H1 (cell line): ENCODE results near the gene YIPF5. TPM values are rescaled to one million over a fixed set of nuclear protein-coding genes. Genes with fewer than 3 reads are reported as not detected.

Experiments used
- CTCF ChIA-PET: fragments of 300-600 bp; sonication (Branson Sonifier 250); formaldehyde crosslinking; loops from one replicate; lab custom pipeline; 2021; ENCODE audit not compliant: partially characterized antibody; lab: Charles Lee
- POLR2A ChIA-PET: fragments of 300-600 bp; sonication (Branson Sonifier 250); formaldehyde crosslinking; loops from one replicate; lab custom pipeline; 2021; ENCODE audit warnings: inconsistent platforms; ENCODE audit not compliant: partially characterized antibody; lab: Charles Lee
- DNase-seq, 2 experiments: peaks; one replicate each; pipeline versions ENCODE4 v3.0.0 to v3.0.0-alpha.2; 2010 to 2022; ENCODE audit warnings: low spot score in 2 of 2, low read depth in 1 of 2, mixed read lengths in 1 of 2
- FAIRE-seq: peaks from 2 replicates; lab custom pipeline; 2011; peaks lifted over from hg19 to GRCh38; lab: Jason Lieb, UNC
- H2AFZ ChIP-seq: 2 replicates; pipeline ENCODE4 v1.8.1; 2012; ENCODE audit warnings: low read length, inconsistent platforms
- H2AK5ac ChIP-seq: 2 replicates; pipeline ENCODE4 v1.6.1; 2013; ENCODE audit warnings: low read depth, low read length
- H2BK120ac ChIP-seq: replicated peaks from 2 replicates; pipeline ENCODE3; 2013; ENCODE audit warnings: low read depth, low read length, inconsistent platforms
- H2BK12ac ChIP-seq: 2 replicates; pipeline ENCODE4 v1.6.1; 2013; ENCODE audit warnings: low read depth, low read length
- H2BK15ac ChIP-seq: 2 replicates; pipeline ENCODE4 v1.6.1; 2013; ENCODE audit warnings: low read length
- H2BK20ac ChIP-seq: 2 replicates; pipeline ENCODE4 v1.6.1; 2013; ENCODE audit warnings: low read length
- H2BK5ac ChIP-seq: 2 replicates; pipeline ENCODE4 v1.6.1; 2013; ENCODE audit warnings: low read depth, low read length
- H3K14ac ChIP-seq: 2 replicates; pipeline ENCODE4 v1.6.1; 2013; ENCODE audit warnings: inconsistent platforms; ENCODE audit not compliant: insufficient read length
- H3K18ac ChIP-seq: 2 replicates; pipeline ENCODE4 v1.6.1; 2013; ENCODE audit warnings: low read length; ENCODE audit errors: extremely low read depth
- H3K23ac ChIP-seq: 2 replicates; pipeline ENCODE4 v1.6.1; 2013; ENCODE audit warnings: inconsistent platforms; ENCODE audit not compliant: insufficient read length
- H3K23me2 ChIP-seq: 2 replicates; pipeline ENCODE4 v1.6.1; 2013; ENCODE audit warnings: low read depth, low read length
- H3K27ac ChIP-seq: 2 replicates; pipeline ENCODE4 v1.6.1; 2011; ENCODE audit warnings: low read depth, low read length, inconsistent platforms
- H3K27me3 ChIP-seq, 4 experiments: replicated peaks in 1 of 4; 1 replicate in 1 of 4; 2 replicates in 3 of 4; pipeline versions ENCODE4 v1.6.1 to v1.8.1; 2011 to 2013; ENCODE audit warnings: low read length in 3 of 4, mild to moderate bottlenecking in 3 of 4, inconsistent platforms in 2 of 4, mixed read lengths in 2 of 4, moderate library complexity in 1 of 4; ENCODE audit not compliant: control insufficient read depth in 3 of 4, insufficient read depth in 3 of 4; ENCODE audit errors: extremely low read depth in 1 of 4
- H3K36me3 ChIP-seq, 4 experiments: 2 replicates each; pipeline versions ENCODE4 v1.6.1 to v1.8.1; 2011 to 2013; ENCODE audit warnings: mild to moderate bottlenecking in 4 of 4, low read length in 3 of 4, moderate library complexity in 2 of 4, control low read depth in 1 of 4, inconsistent platforms in 1 of 4; ENCODE audit not compliant: insufficient read depth in 4 of 4, control insufficient read depth in 2 of 4
- H3K4ac ChIP-seq: replicated peaks from 2 replicates; pipeline ENCODE3; 2013; ENCODE audit warnings: low read length, low read depth, mixed read lengths, inconsistent platforms; ENCODE audit not compliant: insufficient read length
- H3K4me1 ChIP-seq, 4 experiments: replicated peaks in 1 of 4; 1 replicate in 1 of 4; 2 replicates in 3 of 4; pipeline versions ENCODE4 v1.6.1 to v1.8.1; 2011 to 2013; ENCODE audit warnings: low read length in 3 of 4, inconsistent platforms in 2 of 4, mixed read lengths in 1 of 4; ENCODE audit not compliant: insufficient read depth in 4 of 4, control insufficient read depth in 3 of 4
- H3K4me2 ChIP-seq, 2 experiments: 2 replicates each; pipeline versions ENCODE4 v1.6.1 to v1.8.1; 2011 to 2013; ENCODE audit warnings: low read depth in 2 of 2, low read length in 2 of 2, control low read depth in 1 of 2, inconsistent platforms in 1 of 2, mild to moderate bottlenecking in 1 of 2; ENCODE audit not compliant: insufficient read depth in 1 of 2
- H3K4me3 ChIP-seq, 4 experiments: fragments of 200-600, 300-600 bp in 1 of 4; sonication (generic), shearing (Covaris generic), sonication (Bioruptor Twin) in 1 of 4; 2 replicates each; pipeline versions ENCODE4 v1.5.1 to v1.8.1; 2011 to 2016; ENCODE audit warnings: low read length in 4 of 4, low read depth in 3 of 4, control low read depth in 2 of 4, inconsistent platforms in 2 of 4, mild to moderate bottlenecking in 2 of 4, mixed read lengths in 1 of 4, moderate library complexity in 1 of 4; ENCODE audit not compliant: insufficient read depth in 2 of 4; ENCODE audit errors: extremely low read depth in 1 of 4
- H3K56ac ChIP-seq: replicated peaks from 2 replicates; pipeline ENCODE3; 2013; ENCODE audit warnings: low read depth, mild to moderate bottlenecking, mixed read lengths, low read length, inconsistent platforms; ENCODE audit not compliant: insufficient read length
- H3K79me1 ChIP-seq: 2 replicates; pipeline ENCODE4 v1.6.1; 2013; ENCODE audit warnings: low read depth, low read length, control low read depth
- H3K79me2 ChIP-seq, 2 experiments: 2 replicates each; pipeline versions ENCODE4 v1.6.1 to v1.8.1; 2012 to 2013; ENCODE audit warnings: low read length in 2 of 2, mild to moderate bottlenecking in 2 of 2, inconsistent platforms in 1 of 2; ENCODE audit not compliant: insufficient read depth in 2 of 2, control insufficient read depth in 1 of 2
- H3K9ac ChIP-seq, 4 experiments: replicated peaks in 1 of 4; 1 replicate in 1 of 4; 2 replicates in 3 of 4; pipeline versions ENCODE4 v1.6.1 to v1.8.1; 2011 to 2013; ENCODE audit warnings: low read depth in 3 of 4, low read length in 3 of 4, control low read depth in 2 of 4, mild to moderate bottlenecking in 2 of 4, moderate library complexity in 2 of 4, inconsistent platforms in 1 of 4; ENCODE audit errors: extremely low read depth in 1 of 4
- H3K9me3 ChIP-seq, 2 experiments: 2 replicates each; pipeline versions ENCODE4 v1.6.1 to v1.8.1; 2012 to 2013; ENCODE audit warnings: mild to moderate bottlenecking in 2 of 2, moderate library complexity in 2 of 2, control low read depth in 1 of 2, inconsistent platforms in 1 of 2, low read depth in 1 of 2, low read length in 1 of 2, mixed read lengths in 1 of 2; ENCODE audit not compliant: insufficient read depth in 2 of 2
- H4K20me1 ChIP-seq, 2 experiments: replicated peaks in 1 of 2; 2 replicates each; pipeline versions ENCODE3 to v1.8.1; 2011 to 2013; ENCODE audit warnings: inconsistent platforms in 2 of 2, low read length in 2 of 2, mild to moderate bottlenecking in 1 of 2; ENCODE audit not compliant: insufficient read depth in 2 of 2, control insufficient read depth in 1 of 2
- H4K5ac ChIP-seq: 2 replicates; pipeline ENCODE4 v1.6.1; 2013; ENCODE audit warnings: low read length, low read depth, mixed read lengths, inconsistent platforms; ENCODE audit not compliant: insufficient read length
- H4K8ac ChIP-seq: 2 replicates; pipeline ENCODE4 v1.8.0; 2013; ENCODE audit warnings: mild to moderate bottlenecking, moderate library complexity, low read length, inconsistent platforms; ENCODE audit not compliant: insufficient read depth; ENCODE audit errors: extremely low read depth
- H4K91ac ChIP-seq: replicated peaks from 2 replicates; pipeline ENCODE3; 2013; ENCODE audit warnings: low read length, mixed read lengths, inconsistent platforms; ENCODE audit not compliant: insufficient read length
- JUND ChIP-seq: IDR thresholded peaks from 2 replicates; pipeline ENCODE4 v1.6.1; 2011; ENCODE audit warnings: mild to moderate bottlenecking, improper control_type of control experiment, low read length
- NRF1 ChIP-seq: IDR thresholded peaks from 2 replicates; pipeline ENCODE4 v1.6.1; 2011; ENCODE audit warnings: mild to moderate bottlenecking, low read depth, low read length, improper control_type of control experiment
- RAD21 ChIP-seq, 2 experiments: IDR thresholded peaks in 1 of 2; conservative IDR thresholded peaks in 1 of 2; 2 replicates each; pipeline ENCODE4 v1.6.1; 2011; ENCODE audit warnings: low read depth in 2 of 2, low read length in 2 of 2, improper control_type of control experiment in 1 of 2, inconsistent platforms in 1 of 2, mild to moderate bottlenecking in 1 of 2, moderate library complexity in 1 of 2
- WGBS, 2 experiments: shearing (Covaris generic) in 1 of 2; methylation state at CpG; one replicate each; pipeline versions ENCODE4 v1.1.6 to v1.1.7; 2013 to 2015; ENCODE audit warnings: low lambda C conversion rate in 2 of 2, mixed read lengths in 2 of 2, inconsistent platforms in 1 of 2, low coverage in 1 of 2, missing lambda C conversion rate in 1 of 2; ENCODE audit not compliant: insufficient replicate concordance in 2 of 2, insufficient coverage in 1 of 2, insufficient read length in 1 of 2; ENCODE audit errors: extremely low coverage in 1 of 2, missing lambda C conversion rate in 1 of 2; 5-methylcytosine and 5-hydroxymethylcytosine counted together
- polyA plus RNA-seq, 7 experiments: library from polyadenylated mRNA; depleted of rRNA in 3 of 7; stranded (reverse) in 5 of 7; unstranded in 2 of 7; fragments of >200 nt in 5 of 7; fragments of 200-250 nt in 2 of 7; gene quantifications; 1 replicate in 5 of 7; 2 replicates in 1 of 7; 4 replicates in 1 of 7; pipeline versions ENCODE4 v1.2.1 to v1.2.3, GENCODE V29; 2011 to 2013; ENCODE audit warnings: missing spikeins in 2 of 7, mixed read lengths in 2 of 7
- total RNA-seq: library from RNA; stranded (reverse); fragmentation: NEBNext Ultra II Directional; extraction: Animal tissue kit (Norgen Biotek cat#: 25700); gene quantifications from 2 replicates; pipeline ENCODE4 v1.2.1, GENCODE V29; 2021
- TF ChIP-seq, protein P1 (sequence below), 3 experiments: IDR thresholded peaks; 1 replicate in 2 of 3; 2 replicates in 1 of 3; pipeline versions ENCODE4 v1.5.1 to v1.6.1; 2011; ENCODE audit warnings: low read length in 3 of 3, mild to moderate bottlenecking in 3 of 3, inconsistent platforms in 2 of 3, low read depth in 1 of 3, moderate library complexity in 1 of 3; ENCODE audit not compliant: insufficient read depth in 1 of 3; ENCODE audit errors: control extremely low read depth in 1 of 3

YIPF5 gene
- total and polyA plus RNA-seq, 2 of the 8 experiments (the other 6 are each of a cell fraction or from before 2014, with no cell fraction given), result 27.6 to 33.6 TPM

GRCh38 chr5:144142139-144142823 is 28.2 kb downstream of the YIPF5 start:
- Histone ChIP-seq H3K36me3 (no peaks in the 10 kb centered on the region), H3K9ac (no peak overlapping the region), H2AFZ (peak overlapping the region; percentile 53; the same call in 1 of the 2 replicates), H3K4me1 (0 out of 7 replicates have a peak, but pooled peaks cover 0 to 2% (median 0%) of the 10 kb centered on the region in 4 experiments), H3K23ac (no peak overlapping the region), H4K91ac (no peak overlapping the region), H3K4me3 (no peak overlapping the region), H2AK5ac (no peak overlapping the region), H2BK20ac (no peak overlapping the region), H3K4me2 (no peak overlapping the region), H3K23me2 (peaks cover 2% of the 10 kb centered on the region; the same call in 1 of the 2 replicates), H2BK5ac (no peak overlapping the region), H3K18ac (no peak overlapping the region), H3K27me3 (no peaks in the 10 kb centered on the region), H3K79me2 (no peaks in the 10 kb centered on the region), H4K20me1 (no peaks in the 10 kb centered on the region), H2BK120ac (no peak overlapping the region), H4K5ac (no peak overlapping the region), H3K9me3 (no peaks in the 10 kb centered on the region), H3K27ac (no peak overlapping the region), H2BK12ac (no peak overlapping the region), H4K8ac (no peak overlapping the region), H3K14ac (no peak overlapping the region), H3K4ac (no peak overlapping the region), H2BK15ac (no peak overlapping the region), H3K79me1 (no peaks in the 10 kb centered on the region), H3K56ac (no peak overlapping the region)
- FAIRE-seq (peak; percentile 71), DNase-seq (no peak)
- WGBS, 2 experiments, result 70% methylated on average over 2 of the region's 2 CpGs; no CpG with 5 or more reads in 1 of the 2 experiments
- CTCF ChIA-PET, result interaction anchor here (0.6 to 2.9 kb wide), 35 partner anchors 9 to 1139 kb away, joined by 3 to 15 read pairs (median 4); no protein-coding TSS in a partner anchor
- no peak for TF ChIP-seq NRF1
- 0 out of 2 replicates have a peak, but pooled peaks have one; percentile 15 for TF ChIP-seq JUND
- peak; percentile 81 to 83 for TF ChIP-seq RAD21 (IDR thresholded peaks at IDR 0.05 in 1 of 2, conservative IDR thresholded peaks at IDR 0.05 in 1 of 2; ENCODE audit: low read depth in 2 of 2, low read length in 2 of 2)
- TF ChIP-seq, protein P1, sequence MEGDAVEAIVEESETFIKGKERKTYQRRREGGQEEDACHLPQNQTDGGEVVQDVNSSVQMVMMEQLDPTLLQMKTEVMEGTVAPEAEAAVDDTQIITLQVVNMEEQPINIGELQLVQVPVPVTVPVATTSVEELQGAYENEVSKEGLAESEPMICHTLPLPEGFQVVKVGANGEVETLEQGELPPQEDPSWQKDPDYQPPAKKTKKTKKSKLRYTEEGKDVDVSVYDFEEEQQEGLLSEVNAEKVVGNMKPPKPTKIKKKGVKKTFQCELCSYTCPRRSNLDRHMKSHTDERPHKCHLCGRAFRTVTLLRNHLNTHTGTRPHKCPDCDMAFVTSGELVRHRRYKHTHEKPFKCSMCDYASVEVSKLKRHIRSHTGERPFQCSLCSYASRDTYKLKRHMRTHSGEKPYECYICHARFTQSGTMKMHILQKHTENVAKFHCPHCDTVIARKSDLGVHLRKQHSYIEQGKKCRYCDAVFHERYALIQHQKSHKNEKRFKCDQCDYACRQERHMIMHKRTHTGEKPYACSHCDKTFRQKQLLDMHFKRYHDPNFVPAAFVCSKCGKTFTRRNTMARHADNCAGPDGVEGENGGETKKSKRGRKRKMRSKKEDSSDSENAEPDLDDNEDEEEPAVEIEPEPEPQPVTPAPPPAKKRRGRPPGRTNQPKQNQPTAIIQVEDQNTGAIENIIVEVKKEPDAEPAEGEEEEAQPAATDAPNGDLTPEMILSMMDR (IDR thresholded peaks at IDR 0.05; ENCODE audit: control extremely low read depth in 1 of 3, insufficient read depth in 1 of 3, low read depth in 1 of 3, low read length in 3 of 3), result peak in 2 of 3 experiments; percentile 53 to 70; a peak in 3 of 4 replicates
- POLR2A ChIA-PET, result no interaction called here
